Mammary epithelial cell (primary cell): ENCODE results near the gene ZC3H7B.
A peak's percentile ranks its signal among the peaks of the same experiment; 100 is the strongest.

Experiments used
- EZH2 ChIP-seq: IDR thresholded peaks from 2 replicates; pipeline ENCODE4 v1.6.1; 2012; ENCODE audit warnings: low read length, inconsistent platforms, borderline replicate concordance
- TF ChIP-seq, protein P1 (sequence below), 2 donors: IDR thresholded peaks in 1 of 2; conservative IDR thresholded peaks in 1 of 2; 2 replicates each; pipeline ENCODE4 v1.5.1; 2011 to 2012; ENCODE audit warnings: inconsistent platforms in 2 of 2, low read length in 2 of 2, mild to moderate bottlenecking in 2 of 2, control low read depth in 1 of 2, low read depth in 1 of 2; ENCODE audit not compliant: insufficient read depth in 1 of 2; ENCODE audit errors: extremely low read depth in 1 of 2

DNA sequence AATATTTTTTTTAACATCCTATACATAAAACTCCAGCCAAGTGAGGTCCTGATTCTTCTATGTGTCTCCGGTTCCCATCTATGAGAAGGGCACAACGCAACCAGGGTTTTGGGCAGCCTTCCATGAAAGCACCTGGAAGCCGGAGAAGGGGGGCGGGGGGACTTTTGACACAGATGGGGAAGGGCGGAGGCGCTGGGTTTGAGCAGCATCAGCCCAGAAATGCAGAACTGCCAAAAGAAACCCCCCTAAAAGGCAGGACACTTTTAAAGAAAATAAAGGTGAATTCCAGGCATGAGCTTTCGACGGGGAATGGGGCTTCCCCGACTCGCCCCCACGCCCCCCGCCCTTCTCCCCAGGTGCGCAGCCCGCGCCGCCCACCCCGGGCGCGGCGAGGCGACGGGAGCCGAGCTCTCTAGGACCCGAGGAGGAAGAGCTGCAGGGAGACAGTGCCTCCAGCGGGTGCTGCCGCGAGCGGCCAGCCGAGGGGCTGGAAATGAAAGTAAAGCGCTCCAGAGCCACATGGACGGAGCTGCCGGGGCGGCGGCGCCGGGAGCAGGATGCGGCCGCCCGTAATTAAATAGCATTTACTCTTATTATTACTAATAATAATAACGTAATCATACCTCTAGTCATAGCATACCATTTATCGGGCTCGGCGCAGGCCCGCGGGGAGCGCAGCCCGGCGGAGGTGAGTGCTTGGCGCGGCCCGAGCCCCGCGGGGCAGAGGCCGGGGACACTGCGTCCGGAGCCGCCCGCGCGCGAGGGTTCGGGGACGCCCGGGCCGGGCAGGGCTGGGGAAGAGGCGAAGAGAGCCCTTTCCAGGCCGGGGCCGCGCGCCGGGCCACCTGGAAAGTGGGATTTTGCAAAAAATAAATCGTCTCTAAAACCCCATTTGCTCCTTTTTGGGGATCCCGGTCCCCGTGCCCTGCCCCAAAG, at the start of gene ZC3H7B:
- TF ChIP-seq, protein P1, sequence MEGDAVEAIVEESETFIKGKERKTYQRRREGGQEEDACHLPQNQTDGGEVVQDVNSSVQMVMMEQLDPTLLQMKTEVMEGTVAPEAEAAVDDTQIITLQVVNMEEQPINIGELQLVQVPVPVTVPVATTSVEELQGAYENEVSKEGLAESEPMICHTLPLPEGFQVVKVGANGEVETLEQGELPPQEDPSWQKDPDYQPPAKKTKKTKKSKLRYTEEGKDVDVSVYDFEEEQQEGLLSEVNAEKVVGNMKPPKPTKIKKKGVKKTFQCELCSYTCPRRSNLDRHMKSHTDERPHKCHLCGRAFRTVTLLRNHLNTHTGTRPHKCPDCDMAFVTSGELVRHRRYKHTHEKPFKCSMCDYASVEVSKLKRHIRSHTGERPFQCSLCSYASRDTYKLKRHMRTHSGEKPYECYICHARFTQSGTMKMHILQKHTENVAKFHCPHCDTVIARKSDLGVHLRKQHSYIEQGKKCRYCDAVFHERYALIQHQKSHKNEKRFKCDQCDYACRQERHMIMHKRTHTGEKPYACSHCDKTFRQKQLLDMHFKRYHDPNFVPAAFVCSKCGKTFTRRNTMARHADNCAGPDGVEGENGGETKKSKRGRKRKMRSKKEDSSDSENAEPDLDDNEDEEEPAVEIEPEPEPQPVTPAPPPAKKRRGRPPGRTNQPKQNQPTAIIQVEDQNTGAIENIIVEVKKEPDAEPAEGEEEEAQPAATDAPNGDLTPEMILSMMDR (conservative IDR thresholded peaks at IDR 0.05 in 1 of 2, IDR thresholded peaks at IDR 0.05 in 1 of 2; ENCODE audit: extremely low read depth in 1 of 2, insufficient read depth in 1 of 2, low read depth in 1 of 2, low read length in 2 of 2) = peak in 1 of 2 donors; percentile 70
- TF ChIP-seq EZH2 = no peak
